ENCODE data around the gene LPIN3. TPM values are rescaled to one million over a fixed set of nuclear protein-coding genes. Genes with fewer than 3 reads are reported as not detected.

Gene LPIN3
- total and polyA plus RNA-seq, 2 of the 8 experiments (the other 6 are each of a cell fraction or from before 2014, with no cell fraction given), result 3.7 to 3.9 TPM

GRCh38 chr20:41355598-41356203 is 15.1 kb downstream of the LPIN3 start:
- POLR2A ChIA-PET (ENCODE audit: partially characterized antibody), result interaction anchor here (0.5 to 1.3 kb wide), 4 partner anchors 9 to 368 kb away, joined by 3 read pairs; no protein-coding TSS in a partner anchor
- no peak overlapping the region for H3K56ac ChIP-seq (replicated peaks; ENCODE audit: insufficient read length, low read depth, low read length)
- H3K9me3 ChIP-seq (ENCODE audit: insufficient read depth in 2 of 2, low read depth in 1 of 2, low read length in 1 of 2), result no peaks in the 10 kb centered on the region
- no peak for TF ChIP-seq E2F6 (IDR thresholded peaks at IDR 0.05)
- no peak for TF ChIP-seq RFX5 (IDR thresholded peaks at IDR 0.05; ENCODE audit: borderline replicate concordance, low read depth, low read length)
- no peak for TF ChIP-seq MAFK (IDR thresholded peaks at IDR 0.05; ENCODE audit: low read depth, low read length)
- no peak for TF ChIP-seq SUZ12 (IDR thresholded peaks at IDR 0.05; ENCODE audit: low read length)
- TF ChIP-seq RBBP5 (IDR thresholded peaks at IDR 0.05; ENCODE audit: borderline replicate concordance, low read depth, low read length), result no peak
- no peak for TF ChIP-seq ASH2L (IDR thresholded peaks at IDR 0.05; ENCODE audit: low read length)
- no peak for TF ChIP-seq CTCF (IDR thresholded peaks at IDR 0.05; ENCODE audit: control extremely low read depth in 1 of 3, insufficient read depth in 1 of 3, low read depth in 1 of 3, low read length in 3 of 3)
- no peak for TF ChIP-seq SP4 (IDR thresholded peaks at IDR 0.05; ENCODE audit: low read length)
- TF ChIP-seq POU5F1 (IDR thresholded peaks at IDR 0.05; ENCODE audit: low read depth, low read length), result no peak
- TF ChIP-seq SIRT6 (IDR thresholded peaks at IDR 0.05; ENCODE audit: low read length), result no peak

More at GRCh38 chr20:41355598-41356203, 15.1 kb downstream of the LPIN3 start:
- H3K23ac ChIP-seq (ENCODE audit: insufficient read length), result no peak overlapping the region
- H4K8ac ChIP-seq (ENCODE audit: extremely low read depth, insufficient read depth, low read length), result no peak overlapping the region
- H3K18ac ChIP-seq (ENCODE audit: extremely low read depth, low read length), result no peak overlapping the region
- no peak overlapping the region for H3K27ac ChIP-seq (ENCODE audit: low read depth, low read length)
- no peak overlapping the region for H4K91ac ChIP-seq (replicated peaks; ENCODE audit: insufficient read length, low read length)
- FAIRE-seq (no peak), DNase-seq (ENCODE audit: low read depth in 1 of 2, low spot score in 2 of 2) (no peak)
- no peak overlapping the region for H3K4me3 ChIP-seq (ENCODE audit: extremely low read depth in 1 of 4, insufficient read depth in 2 of 4, low read depth in 3 of 4, low read length in 4 of 4)
- no peak overlapping the region for H3K9ac ChIP-seq (replicated peaks in 1 of 4; ENCODE audit: extremely low read depth in 1 of 4, low read depth in 3 of 4, low read length in 3 of 4)
- WGBS, 2 experiments (ENCODE audit: extremely low coverage in 1 of 2, insufficient coverage in 1 of 2, insufficient read length in 1 of 2, insufficient replicate concordance in 2 of 2, low coverage in 1 of 2, low lambda C conversion rate in 2 of 2, missing lambda C conversion rate in 1 of 2), result 83% methylated on average over 7 of the region's 7 CpGs; no CpG with 5 or more reads in 1 of the 2 experiments
- no peak overlapping the region for H2BK120ac ChIP-seq (replicated peaks; ENCODE audit: low read depth, low read length)
- no peak overlapping the region for H3K4me2 ChIP-seq (ENCODE audit: insufficient read depth in 1 of 2, low read depth in 2 of 2, low read length in 2 of 2)
- CTCF ChIA-PET (ENCODE audit: partially characterized antibody), result interaction anchor here (1.0 to 2.2 kb wide), 4 partner anchors 15 to 183 kb away, joined by 3 to 8 read pairs (median 4); partner anchors contain the start of gene LPIN3
- no peak overlapping the region for H2AFZ ChIP-seq (ENCODE audit: low read length)
- no peak overlapping the region for H2BK20ac ChIP-seq (ENCODE audit: low read length)
- H4K20me1 ChIP-seq (replicated peaks in 1 of 2; ENCODE audit: control insufficient read depth in 1 of 2, insufficient read depth in 2 of 2, low read length in 2 of 2), result peaks cover 0 to 3% of the 10 kb centered on the region in 2 experiments
- no peak overlapping the region for H2BK15ac ChIP-seq (ENCODE audit: low read length)
- H3K14ac ChIP-seq (ENCODE audit: insufficient read length), result no peak overlapping the region
- no peak overlapping the region for H2AK5ac ChIP-seq (ENCODE audit: low read depth, low read length)
- H3K4me1 ChIP-seq (replicated peaks in 1 of 4; ENCODE audit: control insufficient read depth in 3 of 4, insufficient read depth in 4 of 4, low read length in 3 of 4), result no peaks in the 10 kb centered on the region
- H4K5ac ChIP-seq (ENCODE audit: insufficient read length, low read depth, low read length), result no peak overlapping the region
- H3K36me3 ChIP-seq (ENCODE audit: control insufficient read depth in 2 of 4, insufficient read depth in 4 of 4, low read length in 3 of 4), result no peaks in the 10 kb centered on the region
- H3K23me2 ChIP-seq (ENCODE audit: low read depth, low read length), result no peaks in the 10 kb centered on the region
- no peaks in the 10 kb centered on the region for H3K79me2 ChIP-seq (ENCODE audit: control insufficient read depth in 1 of 2, insufficient read depth in 2 of 2, low read length in 2 of 2)
- H3K79me1 ChIP-seq (ENCODE audit: low read depth, low read length), result no peaks in the 10 kb centered on the region
- H2BK5ac ChIP-seq (ENCODE audit: low read depth, low read length), result no peak overlapping the region
- H3K27me3 ChIP-seq (replicated peaks in 1 of 4; ENCODE audit: control insufficient read depth in 3 of 4, extremely low read depth in 1 of 4, insufficient read depth in 3 of 4, low read length in 3 of 4), result no peaks in the 10 kb centered on the region
- H2BK12ac ChIP-seq (ENCODE audit: low read depth, low read length), result no peak overlapping the region
- no peak overlapping the region for H3K4ac ChIP-seq (replicated peaks; ENCODE audit: insufficient read length, low read depth, low read length)

Measured in H1 (cell line).